Measurements from ENCODE around the gene ITM2C. TPM values are rescaled to one million over a fixed set of nuclear protein-coding genes. Genes with fewer than 3 reads are reported as not detected.

Gene ITM2C
- total and polyA plus RNA-seq, 9 of the 15 experiments (the other 6 are each of a cell fraction or from before 2014, with no cell fraction given): 0.49 to 58.8 (median 21.5) TPM

- DNase-seq (ENCODE audit: extremely low read depth in 1 of 4, low spot score in 3 of 4): no peak
- H4K20me1 ChIP-seq (replicated peaks; ENCODE audit: control insufficient read depth, insufficient read depth, low read length): no peaks in the 10 kb centered on the region
- no peaks in the 10 kb centered on the region for H3K9me3 ChIP-seq (replicated peaks; ENCODE audit: control insufficient read depth, insufficient read depth, low read depth, low read length)
- no peaks in the 10 kb centered on the region for H3K36me3 ChIP-seq (ENCODE audit: control insufficient read depth, insufficient read depth, low read length)
- BruUV-seq (replicated peaks): no TSS peak
- FAIRE-seq: no peak
- peaks cover 2 to 40% of the 10 kb centered on the region in 2 experiments; a peak in 3 of 5 replicates for H3K27me3 ChIP-seq (ENCODE audit: control insufficient read depth in 2 of 2, insufficient read depth in 2 of 2, low read length in 2 of 2)
- CTCF ChIA-PET (ENCODE audit: low intra/inter-chr PET ratio): no interaction called here
- intact Hi-C loops (cut with micrococcal nuclease): no loop called here
- no peaks in the 10 kb centered on the region for H3K9me1 ChIP-seq (ENCODE audit: control insufficient read depth, insufficient read depth, low read length)
- no peak overlapping the region for H2AFZ ChIP-seq (ENCODE audit: low read depth, low read length)
- H3K27ac ChIP-seq (ENCODE audit: extremely low read depth, low read depth, low read length): no peak overlapping the region
- POLR2A ChIA-PET: no interaction called here
- no peaks in the 10 kb centered on the region for H3K79me2 ChIP-seq (ENCODE audit: control insufficient read depth, insufficient read depth, low read length)
- H3K4me1 ChIP-seq (replicated peaks in 1 of 2; ENCODE audit: control insufficient read depth in 2 of 2, insufficient read depth in 2 of 2, low read length in 2 of 2): peaks cover 0 to 4% of the 10 kb centered on the region in 2 experiments; a peak in 3 of 5 replicates
- 9% methylated on average over 13 of the region's 22 CpGs for WGBS (ENCODE audit: insufficient coverage, low coverage, missing lambda C conversion rate)
- H3K4me3 ChIP-seq: no peak overlapping the region
- H3K4me2 ChIP-seq (ENCODE audit: insufficient read depth, low read length): no peak overlapping the region
- in situ Hi-C loops (cut with MboI): no loop called here
- no peak overlapping the region for H3K9ac ChIP-seq (ENCODE audit: insufficient read depth in 1 of 2, low read depth in 2 of 2, low read length in 2 of 2)
- no peak for ATAC-seq
- TF ChIP-seq SMAD1 (IDR thresholded peaks at IDR 0.05; ENCODE audit: low read depth, low read length, partially characterized antibody) (no peak), PHB2 (IDR thresholded peaks at IDR 0.05; ENCODE audit: low read depth) (no peak), SETDB1 (IDR thresholded peaks at IDR 0.05; ENCODE audit: low read length) (no peak), ZEB2 (IDR thresholded peaks at IDR 0.05) (no peak), ZSCAN29 (IDR thresholded peaks at IDR 0.05) (no peak), ZFPM2 (CRISPR knock-in tag; IDR thresholded peaks at IDR 0.05) (no peak), CBX3 (IDR thresholded peaks at IDR 0.05; ENCODE audit: borderline replicate concordance in 1 of 2, low read length in 2 of 2) (no peak), USF2 (CRISPR knock-in tag; IDR thresholded peaks at IDR 0.05) (no peak), GABPB2 (CRISPR knock-in tag; conservative IDR thresholded peaks at IDR 0.05) (no peak), DDX20 (tag; IDR thresholded peaks at IDR 0.05; ENCODE audit: low read depth) (no peak)
- TF ChIP-seq, protein P1, sequence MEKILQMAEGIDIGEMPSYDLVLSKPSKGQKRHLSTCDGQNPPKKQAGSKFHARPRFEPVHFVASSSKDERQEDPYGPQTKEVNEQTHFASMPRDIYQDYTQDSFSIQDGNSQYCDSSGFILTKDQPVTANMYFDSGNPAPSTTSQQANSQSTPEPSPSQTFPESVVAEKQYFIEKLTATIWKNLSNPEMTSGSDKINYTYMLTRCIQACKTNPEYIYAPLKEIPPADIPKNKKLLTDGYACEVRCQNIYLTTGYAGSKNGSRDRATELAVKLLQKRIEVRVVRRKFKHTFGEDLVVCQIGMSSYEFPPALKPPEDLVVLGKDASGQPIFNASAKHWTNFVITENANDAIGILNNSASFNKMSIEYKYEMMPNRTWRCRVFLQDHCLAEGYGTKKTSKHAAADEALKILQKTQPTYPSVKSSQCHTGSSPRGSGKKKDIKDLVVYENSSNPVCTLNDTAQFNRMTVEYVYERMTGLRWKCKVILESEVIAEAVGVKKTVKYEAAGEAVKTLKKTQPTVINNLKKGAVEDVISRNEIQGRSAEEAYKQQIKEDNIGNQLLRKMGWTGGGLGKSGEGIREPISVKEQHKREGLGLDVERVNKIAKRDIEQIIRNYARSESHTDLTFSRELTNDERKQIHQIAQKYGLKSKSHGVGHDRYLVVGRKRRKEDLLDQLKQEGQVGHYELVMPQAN (IDR thresholded peaks at IDR 0.05; ENCODE audit: borderline replicate concordance): no peak
- TF ChIP-seq, protein P2, sequence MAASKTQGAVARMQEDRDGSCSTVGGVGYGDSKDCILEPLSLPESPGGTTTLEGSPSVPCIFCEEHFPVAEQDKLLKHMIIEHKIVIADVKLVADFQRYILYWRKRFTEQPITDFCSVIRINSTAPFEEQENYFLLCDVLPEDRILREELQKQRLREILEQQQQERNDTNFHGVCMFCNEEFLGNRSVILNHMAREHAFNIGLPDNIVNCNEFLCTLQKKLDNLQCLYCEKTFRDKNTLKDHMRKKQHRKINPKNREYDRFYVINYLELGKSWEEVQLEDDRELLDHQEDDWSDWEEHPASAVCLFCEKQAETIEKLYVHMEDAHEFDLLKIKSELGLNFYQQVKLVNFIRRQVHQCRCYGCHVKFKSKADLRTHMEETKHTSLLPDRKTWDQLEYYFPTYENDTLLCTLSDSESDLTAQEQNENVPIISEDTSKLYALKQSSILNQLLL (CRISPR knock-in tag; IDR thresholded peaks at IDR 0.05; ENCODE audit: borderline replicate concordance): no peak
- TF ChIP-seq, protein P3, sequence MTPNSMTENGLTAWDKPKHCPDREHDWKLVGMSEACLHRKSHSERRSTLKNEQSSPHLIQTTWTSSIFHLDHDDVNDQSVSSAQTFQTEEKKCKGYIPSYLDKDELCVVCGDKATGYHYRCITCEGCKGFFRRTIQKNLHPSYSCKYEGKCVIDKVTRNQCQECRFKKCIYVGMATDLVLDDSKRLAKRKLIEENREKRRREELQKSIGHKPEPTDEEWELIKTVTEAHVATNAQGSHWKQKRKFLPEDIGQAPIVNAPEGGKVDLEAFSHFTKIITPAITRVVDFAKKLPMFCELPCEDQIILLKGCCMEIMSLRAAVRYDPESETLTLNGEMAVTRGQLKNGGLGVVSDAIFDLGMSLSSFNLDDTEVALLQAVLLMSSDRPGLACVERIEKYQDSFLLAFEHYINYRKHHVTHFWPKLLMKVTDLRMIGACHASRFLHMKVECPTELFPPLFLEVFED (CRISPR knock-in tag; conservative IDR thresholded peaks at IDR 0.05): no peak
- TF ChIP-seq, protein P4, sequence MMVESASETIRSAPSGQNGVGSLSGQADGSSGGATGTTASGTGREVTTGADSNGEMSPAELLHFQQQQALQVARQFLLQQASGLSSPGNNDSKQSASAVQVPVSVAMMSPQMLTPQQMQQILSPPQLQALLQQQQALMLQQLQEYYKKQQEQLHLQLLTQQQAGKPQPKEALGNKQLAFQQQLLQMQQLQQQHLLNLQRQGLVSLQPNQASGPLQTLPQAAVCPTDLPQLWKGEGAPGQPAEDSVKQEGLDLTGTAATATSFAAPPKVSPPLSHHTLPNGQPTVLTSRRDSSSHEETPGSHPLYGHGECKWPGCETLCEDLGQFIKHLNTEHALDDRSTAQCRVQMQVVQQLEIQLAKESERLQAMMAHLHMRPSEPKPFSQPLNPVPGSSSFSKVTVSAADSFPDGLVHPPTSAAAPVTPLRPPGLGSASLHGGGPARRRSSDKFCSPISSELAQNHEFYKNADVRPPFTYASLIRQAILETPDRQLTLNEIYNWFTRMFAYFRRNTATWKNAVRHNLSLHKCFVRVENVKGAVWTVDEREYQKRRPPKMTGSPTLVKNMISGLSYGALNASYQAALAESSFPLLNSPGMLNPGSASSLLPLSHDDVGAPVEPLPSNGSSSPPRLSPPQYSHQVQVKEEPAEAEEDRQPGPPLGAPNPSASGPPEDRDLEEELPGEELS (CRISPR knock-in tag; IDR thresholded peaks at IDR 0.05; ENCODE audit: borderline replicate concordance): no peak
Observed at GRCh38 chr2:230889911-230890601, 25.3 kb downstream of the ITM2C start.
